HCT116 (cell line): ENCODE results near the gene CYSTM1. TPM values are rescaled to one million over a fixed set of nuclear protein-coding genes. Genes with fewer than 3 reads are reported as not detected.

ENCODE experiments used
- ATAC-seq: fragments of 200-7000 bp; cut with Tn5 transposase; 2 replicates; pipeline ENCODE4 v1.9.1; 2020; ENCODE audit warnings: mild to moderate bottlenecking, moderate library complexity
- BruUV-seq: library from RNA; stranded (reverse); fragments of 400-500 nt; replicated peaks from 2 replicates; lab custom pipeline; 2021; lab: Mats Ljungman, UMichigan
- CTCF ChIA-PET: fragments of 300-600 bp; sonication (Branson Sonifier 250); formaldehyde crosslinking; loops from one replicate; lab custom pipeline; 2021; ENCODE audit warnings: antibody characterized with exemption; lab: Charles Lee
- POLR2A ChIA-PET: fragments of 300-600, 350-600 bp; sonication (Branson Sonifier 250); formaldehyde crosslinking; loops from one replicate; lab custom pipeline; 2021; ENCODE audit warnings: antibody characterized with exemption; lab: Charles Lee
- RAD21 ChIA-PET, 2 experiments: fragments of 300-600 bp; sonication (Branson Sonifier 250); formaldehyde crosslinking; loops; one replicate each; lab custom pipeline; 2023; ENCODE audit warnings: low total read pairs in 2 of 2; ENCODE audit not compliant: uncharacterized antibody in 2 of 2, unreplicated experiment in 2 of 2, low non-redundant PET in 1 of 2; lab: Charles Lee
- DNase-seq: peaks from one replicate; pipeline ENCODE4 v3.0.0-alpha.2; 2010; ENCODE audit warnings: low read depth, low spot score
- H2AFZ ChIP-seq: fragments of 200-600 bp; shearing (Covaris generic), sonication (generic); 2 replicates; pipeline ENCODE4 v1.6.1; 2017; ENCODE audit warnings: low read depth, mixed run types, mixed read lengths, antibody characterized with exemption, low read length; ENCODE audit not compliant: poor library complexity, severe bottlenecking
- H3K27ac ChIP-seq: 2 replicates; pipeline ENCODE4 v1.5.1; 2012; ENCODE audit warnings: low read depth, low read length
- H3K27me3 ChIP-seq: fragments of 200-600 bp; sonication (generic); 2 replicates; pipeline ENCODE4 v1.6.1; 2016; ENCODE audit warnings: mixed run types, low read length, mixed read lengths; ENCODE audit not compliant: insufficient read depth
- H3K36me3 ChIP-seq, 2 experiments: fragments of 200-500 bp in 1 of 2; fragments of 200-600 bp in 1 of 2; sonication (Bioruptor generic) in 1 of 2; sonication (generic) in 1 of 2; 2 replicates each; pipeline versions ENCODE4 v1.5.1 to v1.6.1; 2014 to 2016; ENCODE audit warnings: low read length in 2 of 2, inconsistent platforms in 1 of 2, mixed read lengths in 1 of 2, mixed run types in 1 of 2; ENCODE audit not compliant: insufficient read depth in 2 of 2, control insufficient read depth in 1 of 2
- H3K4me1 ChIP-seq, 2 experiments: fragments of 200-600 bp in 1 of 2; sonication (generic) in 1 of 2; 2 replicates each; pipeline versions ENCODE4 v1.5.1 to v1.6.1; 2012 to 2017; ENCODE audit warnings: low read length in 2 of 2, inconsistent platforms in 1 of 2, mild to moderate bottlenecking in 1 of 2, mixed read lengths in 1 of 2, mixed run types in 1 of 2, moderate library complexity in 1 of 2; ENCODE audit not compliant: insufficient read depth in 2 of 2, control insufficient read depth in 1 of 2
- H3K4me2 ChIP-seq: fragments of 200-600 bp; sonication (generic); 2 replicates; pipeline ENCODE4 v1.6.1; 2017; ENCODE audit warnings: mixed run types, low read length, mixed read lengths
- H3K4me3 ChIP-seq, 2 experiments: fragments of 200-600 bp in 1 of 2; sonication (generic) in 1 of 2; replicated peaks in 1 of 2; 2 replicates each; pipeline ENCODE4 v1.5.1; 2011 to 2016; ENCODE audit warnings: low read length in 2 of 2, control low read depth in 1 of 2, low read depth in 1 of 2, mild to moderate bottlenecking in 1 of 2, mixed read lengths in 1 of 2, mixed run types in 1 of 2
- H3K79me2 ChIP-seq: fragments of 200-600 bp; sonication (generic); 2 replicates; pipeline ENCODE4 v1.6.1; 2017; ENCODE audit warnings: mild to moderate bottlenecking, mixed run types, low read length, moderate library complexity, mixed read lengths; ENCODE audit not compliant: insufficient read depth
- H3K9ac ChIP-seq: fragments of 200-600 bp; sonication (generic); 2 replicates; pipeline ENCODE4 v1.6.1; 2016; ENCODE audit warnings: low read length, mixed read lengths
- H3K9me2 ChIP-seq: fragments of 200-600 bp; sonication (generic), shearing (Covaris generic); 2 replicates; pipeline ENCODE4 v1.6.1; 2017; ENCODE audit warnings: mixed run types, mild to moderate bottlenecking, moderate library complexity; ENCODE audit not compliant: insufficient read depth
- H3K9me3 ChIP-seq, 2 experiments: fragments of 200-500 bp in 1 of 2; fragments of 200-600 bp in 1 of 2; sonication (Bioruptor generic) in 1 of 2; sonication (generic) in 1 of 2; 2 replicates each; pipeline ENCODE4 v1.6.1; 2014 to 2017; ENCODE audit warnings: low read length in 2 of 2, mixed read lengths in 2 of 2, inconsistent platforms in 1 of 2, low read depth in 1 of 2, mild to moderate bottlenecking in 1 of 2, mixed run types in 1 of 2, moderate library complexity in 1 of 2; ENCODE audit not compliant: control insufficient read depth in 1 of 2, insufficient read depth in 1 of 2
- H4K20me1 ChIP-seq: fragments of 200-600 bp; sonication (generic), shearing (Covaris generic); 2 replicates; pipeline ENCODE4 v1.6.1; 2017; ENCODE audit warnings: mixed run types, mild to moderate bottlenecking, moderate library complexity; ENCODE audit not compliant: insufficient read depth
- ATF3 ChIP-seq: IDR thresholded peaks from 2 replicates; pipeline ENCODE4 v1.6.1; 2012
- CBX3 ChIP-seq: IDR thresholded peaks from 2 replicates; pipeline ENCODE4 v1.6.1; 2012; ENCODE audit warnings: low read depth
- CEBPB ChIP-seq: IDR thresholded peaks from 2 replicates; pipeline ENCODE4 v1.6.1; 2012; ENCODE audit warnings: low read depth
- CTCF ChIP-seq, 3 experiments: fragments of 200-600 bp in 1 of 3; sonication (generic) in 1 of 3; IDR thresholded peaks in 2 of 3; conservative IDR thresholded peaks in 1 of 3; 2 replicates each; pipeline ENCODE4 v1.5.1; 2012 to 2017; ENCODE audit warnings: low read depth in 2 of 3, low read length in 2 of 3, antibody characterized with exemption in 1 of 3, borderline replicate concordance in 1 of 3, control low read depth in 1 of 3, mild to moderate bottlenecking in 1 of 3, mixed read lengths in 1 of 3, mixed run types in 1 of 3, moderate library complexity in 1 of 3; ENCODE audit not compliant: insufficient read depth in 1 of 3
- EGR1 ChIP-seq: IDR thresholded peaks from 2 replicates; pipeline ENCODE4 v1.6.1; 2012; ENCODE audit warnings: low read depth
- ELF1 ChIP-seq: IDR thresholded peaks from 2 replicates; pipeline ENCODE4 v1.6.1; 2012; ENCODE audit warnings: low read depth, borderline replicate concordance
- EZH2 ChIP-seq: fragments of 200-600 bp; sonication (generic); IDR thresholded peaks from 2 replicates; pipeline ENCODE4 v1.6.1; 2017; ENCODE audit warnings: antibody characterized with exemption, mixed run types
- EZH2phosphoT487 ChIP-seq: fragments of 200-600 bp; IDR thresholded peaks from 2 replicates; pipeline ENCODE4 v1.6.1; 2018; ENCODE audit warnings: antibody characterized with exemption, borderline replicate concordance
- FOSL1 ChIP-seq: IDR thresholded peaks from 2 replicates; pipeline ENCODE4 v1.6.1; 2012; ENCODE audit warnings: low read depth
- JUND ChIP-seq: IDR thresholded peaks from 2 replicates; pipeline ENCODE4 v1.6.1; 2012
- POLR2A ChIP-seq: IDR thresholded peaks from 2 replicates; pipeline ENCODE4 v1.7.0; 2011; ENCODE audit warnings: borderline replicate concordance; ENCODE audit not compliant: insufficient read depth, insufficient read length; ENCODE audit errors: extremely low read depth
- POLR2AphosphoS5 ChIP-seq: IDR thresholded peaks from 2 replicates; pipeline ENCODE4 v1.6.1; 2011; ENCODE audit warnings: mild to moderate bottlenecking, low read depth, low read length, moderate library complexity
- RAD21 ChIP-seq: IDR thresholded peaks from 2 replicates; pipeline ENCODE4 v1.6.1; 2012; ENCODE audit warnings: low read depth, mild to moderate bottlenecking
- SIN3A ChIP-seq: IDR thresholded peaks from 2 replicates; pipeline ENCODE4 v1.6.1; 2012; ENCODE audit warnings: low read depth
- TCF7L2 ChIP-seq: IDR thresholded peaks from 2 replicates; pipeline ENCODE4 v1.7.0; 2011; ENCODE audit warnings: borderline replicate concordance, inconsistent platforms; ENCODE audit not compliant: insufficient read depth, insufficient read length; ENCODE audit errors: extremely low read depth
- ZNF274 ChIP-seq: fragments of 200-500 bp; sonication (Bioruptor generic); IDR thresholded peaks from 2 replicates; pipeline ENCODE4 v1.6.1; 2014; ENCODE audit warnings: mild to moderate bottlenecking, low read depth, low read length, inconsistent platforms
- intact Hi-C: fragments of 100-400 bp; cut with micrococcal nuclease; formaldehyde crosslinking; loops from 2 replicates; pipeline ENCODE4 v1.10.0; 2022
- total RNA-seq: library from RNA; stranded (reverse); gene quantifications from one replicate; pipeline ENCODE4 v1.2.1, GENCODE V29; 2021; ENCODE audit not compliant: unreplicated experiment
- TF ChIP-seq, protein P1 (sequence below): IDR thresholded peaks from 2 replicates; pipeline ENCODE4 v1.6.1; 2011; ENCODE audit warnings: mild to moderate bottlenecking, low read length, moderate library complexity; ENCODE audit not compliant: insufficient replicate concordance; ENCODE audit errors: extremely low read depth
- TF ChIP-seq, protein P2 (sequence below): IDR thresholded peaks from 2 replicates; pipeline ENCODE4 v1.6.1; 2012; ENCODE audit warnings: low read depth

The CYSTM1 gene
- total RNA-seq, 1 experiment from 2014 or later, result 56.0 TPM

GRCh38 chr5:140230373-140230772 is 55.4 kb downstream of the CYSTM1 start:
- Histone ChIP-seq H3K9me3 (no peaks in the 10 kb centered on the region), H3K79me2 (peaks cover 4% of the 10 kb centered on the region; the same call in 1 of the 2 replicates), H3K9ac (no peak overlapping the region), H3K27ac (no peak overlapping the region), H2AFZ (no peak overlapping the region), H3K4me3 (no peak overlapping the region), H3K4me2 (no peak overlapping the region), H3K27me3 (no peaks in the 10 kb centered on the region), H3K4me1 (peaks cover 0 to 5% of the 10 kb centered on the region in 2 experiments; a peak in 1 of 4 replicates), H4K20me1 (no peaks in the 10 kb centered on the region), H3K9me2 (no peaks in the 10 kb centered on the region), H3K36me3 (no peaks in the 10 kb centered on the region)
- TF ChIP-seq POLR2AphosphoS5 (no peak), CBX3 (no peak), EZH2phosphoT487 (no peak), TCF7L2 (no peak), RAD21 (no peak), POLR2A (no peak), SIN3A (no peak), FOSL1 (no peak), ELF1 (no peak), CTCF (IDR thresholded peaks at IDR 0.05 in 2 of 3, conservative IDR thresholded peaks at IDR 0.05 in 1 of 3; ENCODE audit: borderline replicate concordance in 1 of 3, insufficient read depth in 1 of 3, low read depth in 2 of 3, low read length in 2 of 3) (no peak), EGR1 (no peak), EZH2 (no peak), CEBPB (no peak), ATF3 (no peak), ZNF274 (no peak), JUND (no peak)
- TF ChIP-seq, protein P1, sequence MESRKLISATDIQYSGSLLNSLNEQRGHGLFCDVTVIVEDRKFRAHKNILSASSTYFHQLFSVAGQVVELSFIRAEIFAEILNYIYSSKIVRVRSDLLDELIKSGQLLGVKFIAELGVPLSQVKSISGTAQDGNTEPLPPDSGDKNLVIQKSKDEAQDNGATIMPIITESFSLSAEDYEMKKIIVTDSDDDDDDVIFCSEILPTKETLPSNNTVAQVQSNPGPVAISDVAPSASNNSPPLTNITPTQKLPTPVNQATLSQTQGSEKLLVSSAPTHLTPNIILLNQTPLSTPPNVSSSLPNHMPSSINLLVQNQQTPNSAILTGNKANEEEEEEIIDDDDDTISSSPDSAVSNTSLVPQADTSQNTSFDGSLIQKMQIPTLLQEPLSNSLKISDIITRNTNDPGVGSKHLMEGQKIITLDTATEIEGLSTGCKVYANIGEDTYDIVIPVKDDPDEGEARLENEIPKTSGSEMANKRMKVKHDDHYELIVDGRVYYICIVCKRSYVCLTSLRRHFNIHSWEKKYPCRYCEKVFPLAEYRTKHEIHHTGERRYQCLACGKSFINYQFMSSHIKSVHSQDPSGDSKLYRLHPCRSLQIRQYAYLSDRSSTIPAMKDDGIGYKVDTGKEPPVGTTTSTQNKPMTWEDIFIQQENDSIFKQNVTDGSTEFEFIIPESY, result no peak
- TF ChIP-seq, protein P2, sequence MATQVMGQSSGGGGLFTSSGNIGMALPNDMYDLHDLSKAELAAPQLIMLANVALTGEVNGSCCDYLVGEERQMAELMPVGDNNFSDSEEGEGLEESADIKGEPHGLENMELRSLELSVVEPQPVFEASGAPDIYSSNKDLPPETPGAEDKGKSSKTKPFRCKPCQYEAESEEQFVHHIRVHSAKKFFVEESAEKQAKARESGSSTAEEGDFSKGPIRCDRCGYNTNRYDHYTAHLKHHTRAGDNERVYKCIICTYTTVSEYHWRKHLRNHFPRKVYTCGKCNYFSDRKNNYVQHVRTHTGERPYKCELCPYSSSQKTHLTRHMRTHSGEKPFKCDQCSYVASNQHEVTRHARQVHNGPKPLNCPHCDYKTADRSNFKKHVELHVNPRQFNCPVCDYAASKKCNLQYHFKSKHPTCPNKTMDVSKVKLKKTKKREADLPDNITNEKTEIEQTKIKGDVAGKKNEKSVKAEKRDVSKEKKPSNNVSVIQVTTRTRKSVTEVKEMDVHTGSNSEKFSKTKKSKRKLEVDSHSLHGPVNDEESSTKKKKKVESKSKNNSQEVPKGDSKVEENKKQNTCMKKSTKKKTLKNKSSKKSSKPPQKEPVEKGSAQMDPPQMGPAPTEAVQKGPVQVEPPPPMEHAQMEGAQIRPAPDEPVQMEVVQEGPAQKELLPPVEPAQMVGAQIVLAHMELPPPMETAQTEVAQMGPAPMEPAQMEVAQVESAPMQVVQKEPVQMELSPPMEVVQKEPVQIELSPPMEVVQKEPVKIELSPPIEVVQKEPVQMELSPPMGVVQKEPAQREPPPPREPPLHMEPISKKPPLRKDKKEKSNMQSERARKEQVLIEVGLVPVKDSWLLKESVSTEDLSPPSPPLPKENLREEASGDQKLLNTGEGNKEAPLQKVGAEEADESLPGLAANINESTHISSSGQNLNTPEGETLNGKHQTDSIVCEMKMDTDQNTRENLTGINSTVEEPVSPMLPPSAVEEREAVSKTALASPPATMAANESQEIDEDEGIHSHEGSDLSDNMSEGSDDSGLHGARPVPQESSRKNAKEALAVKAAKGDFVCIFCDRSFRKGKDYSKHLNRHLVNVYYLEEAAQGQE, result no peak
- no TSS peak for BruUV-seq
- intact Hi-C loops, result no loop called here
- no peak for DNase-seq
- ChIA-PET CTCF (interaction anchor here (3.0 kb wide), 1 partner anchor 10 kb away, joined by 14 read pairs; no protein-coding TSS in a partner anchor), POLR2A (no interaction called here), RAD21 (no interaction called here)
- no peak for ATAC-seq
